Right cardiac atrium (tissue), 5 donors: ENCODE measurements around the gene CSTB. TPM values are rescaled to one million over a fixed set of nuclear protein-coding genes. Genes with fewer than 3 reads are reported as not detected.
A peak's percentile ranks its signal among the peaks of the same experiment; 100 is the strongest.

Experiments
- ATAC-seq, 2 donors: fragments of 200-7000 bp; cut with Tn5 transposase; one replicate each; pipeline versions ENCODE4 v1.8.0 to v1.9.1; 2020; ENCODE audit warnings: moderate library complexity in 2 of 2, mild to moderate bottlenecking in 1 of 2
- DNase-seq, 3 donors: peaks; one replicate each; pipeline ENCODE4 v3.0.0-alpha.2; 2020
- H3K27ac ChIP-seq: one replicate; pipeline ENCODE4 v1.5.1; 2013; ENCODE audit warnings: mild to moderate bottlenecking, low read length, control low read depth, moderate library complexity
- H3K27me3 ChIP-seq: one replicate; pipeline ENCODE4 v1.6.1; 2013; ENCODE audit not compliant: control insufficient read depth, insufficient read depth
- H3K4me1 ChIP-seq: one replicate; pipeline ENCODE4 v1.6.1; 2013; ENCODE audit warnings: low read length; ENCODE audit not compliant: control insufficient read depth, insufficient read depth
- H3K4me3 ChIP-seq: one replicate; pipeline ENCODE4 v1.5.1; 2013; ENCODE audit warnings: low read length, control low read depth
- H3K9me3 ChIP-seq: one replicate; pipeline ENCODE4 v1.6.1; 2013; ENCODE audit warnings: low read length; ENCODE audit not compliant: control insufficient read depth
- WGBS: extraction: QIAGEN DNeasy Blood & Tissue Kit; methylation state at CpG from one replicate; pipeline ENCODE4 v1.1.7; 2013; 5-methylcytosine and 5-hydroxymethylcytosine counted together
- intact Hi-C, 4 donors: fragments of 100-400 bp; cut with DNase I; formaldehyde crosslinking; loops; one replicate each; pipeline versions ENCODE4 v1.11.0 to v1.14.0; 2022 to 2023
- polyA plus RNA-seq: library from polyadenylated mRNA; stranded (reverse); fragments of 200-250 nt; gene quantifications from one replicate; pipeline ENCODE4 v1.2.3, GENCODE V29; 2013
- total RNA-seq, 4 donors: library from RNA; stranded (reverse); fragmentation: NEBNext Ultra II Directional; extraction: Animal tissue kit (Norgen Biotek cat#: 25700); gene quantifications; one replicate each; pipeline ENCODE4 v1.2.1, GENCODE V29; 2021
- donor health status: healthy with polysubstance abuse.
- donor health status: DM: no; HTN: yes; CAD: no.
- donor health status: DM: no; HTN: no; CAD: no.
- donor health status: DM: no; HTN: yes; CAD: no; lungs with severe emphysema.
- donor health status: DM: yes; HTN: yes; CAD: no.

CSTB gene
- total and polyA plus RNA-seq, 5 donors, result 28.6 to 57.5 (median 33.3) TPM

DNA sequence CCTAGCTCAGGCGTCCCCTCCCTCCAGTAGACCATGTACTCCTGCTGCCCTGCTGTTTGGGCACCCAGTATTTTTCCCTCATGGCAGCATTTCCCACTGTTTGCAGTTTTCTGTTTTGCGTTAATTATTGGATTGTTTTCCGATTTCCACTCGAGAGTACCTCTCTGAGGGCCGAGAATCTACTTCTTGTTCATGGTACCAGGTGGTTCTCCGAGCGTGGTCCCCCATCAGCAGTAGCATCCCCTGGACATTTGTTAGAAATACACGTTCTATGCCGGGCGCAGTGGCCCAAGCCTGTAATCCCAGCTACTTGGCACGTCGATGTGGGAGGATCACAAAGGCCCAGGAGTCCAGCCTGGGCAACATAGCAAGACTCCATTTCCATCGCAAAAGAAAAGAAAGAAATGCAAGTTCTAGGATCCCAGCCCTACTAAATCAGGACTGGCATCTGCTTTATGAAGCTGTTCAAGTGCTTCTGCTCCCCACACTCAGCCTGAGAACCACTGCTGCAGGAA is 14.0 kb upstream of the CSTB start:
- no peak for DNase-seq
- Histone ChIP-seq H3K27me3 (no peaks in the 10 kb centered on the region), H3K27ac (no peak overlapping the region), H3K4me1 (no peaks in the 10 kb centered on the region), H3K9me3 (no peaks in the 10 kb centered on the region), H3K4me3 (peak overlapping the region; percentile 70)
- ATAC-seq, result no peak
- 14% methylated on average over 13 of the region's 13 CpGs for WGBS
- intact Hi-C loops, result loop anchor here in 1 of 4 donors (10.0 kb wide), 1 partner anchor 155 kb away; no protein-coding TSS in a partner anchor

DNA sequence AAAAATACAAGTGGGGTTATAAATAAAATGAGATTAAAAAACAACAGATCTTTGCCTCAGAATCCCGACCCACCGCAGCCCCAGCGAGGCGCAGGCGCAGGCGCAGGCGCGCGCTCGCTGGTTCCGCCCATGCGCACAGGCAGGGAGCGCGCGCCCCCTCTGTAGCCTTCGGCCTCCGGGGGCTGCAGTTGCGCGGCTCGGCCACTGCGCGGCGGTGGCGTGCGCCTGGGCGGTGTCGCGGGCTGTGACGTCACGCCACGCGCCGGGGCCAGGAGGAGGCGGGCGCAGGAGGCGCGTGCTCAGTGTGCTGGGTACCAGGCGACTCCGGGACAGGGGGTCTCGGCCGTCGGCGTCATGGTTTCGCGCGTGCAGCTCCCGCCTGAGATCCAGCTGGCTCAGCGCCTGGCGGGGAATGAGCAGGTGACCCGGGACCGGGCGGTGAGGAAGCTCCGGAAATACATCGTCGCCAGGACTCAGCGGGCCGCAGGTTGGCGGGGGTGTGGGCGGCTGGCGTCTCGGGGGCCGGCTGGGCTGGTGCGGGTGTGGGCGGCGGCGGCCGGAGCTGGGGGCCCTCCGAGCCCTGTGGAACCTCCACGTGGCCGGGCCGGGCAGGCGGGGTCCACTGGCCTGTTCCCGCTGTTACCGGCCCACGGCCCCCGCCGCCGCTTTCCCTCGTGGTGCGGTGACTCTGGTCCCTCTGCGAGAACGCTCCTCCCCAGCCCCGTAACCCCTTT is 13.3 kb upstream of the CSTB start, which contains the start of gene RRP1:
RRP1 (plus strand) TSS at position 302 of the 734 bp plus-strand sequence; CDS start at position 355, 53 bp downstream.
- WGBS, result under 1% methylated on average over 83 of the region's 83 CpGs
- no peaks in the 10 kb centered on the region for H3K4me1 ChIP-seq
- H3K27me3 ChIP-seq, result no peaks in the 10 kb centered on the region
- intact Hi-C loops, result loop anchor here in 1 of 4 donors (10.0 kb wide), 1 partner anchor 155 kb away; no protein-coding TSS in a partner anchor
- peak within 1 kb of the TSS; percentile 83 for H3K4me3 ChIP-seq
- peak; percentile 96 for ATAC-seq
- H3K9me3 ChIP-seq, result no peaks in the 10 kb centered on the region
- peak within 1 kb of the TSS; percentile 89 for H3K27ac ChIP-seq
- DNase-seq, result peak; percentile 90 to 97 (median 97)

DNA sequence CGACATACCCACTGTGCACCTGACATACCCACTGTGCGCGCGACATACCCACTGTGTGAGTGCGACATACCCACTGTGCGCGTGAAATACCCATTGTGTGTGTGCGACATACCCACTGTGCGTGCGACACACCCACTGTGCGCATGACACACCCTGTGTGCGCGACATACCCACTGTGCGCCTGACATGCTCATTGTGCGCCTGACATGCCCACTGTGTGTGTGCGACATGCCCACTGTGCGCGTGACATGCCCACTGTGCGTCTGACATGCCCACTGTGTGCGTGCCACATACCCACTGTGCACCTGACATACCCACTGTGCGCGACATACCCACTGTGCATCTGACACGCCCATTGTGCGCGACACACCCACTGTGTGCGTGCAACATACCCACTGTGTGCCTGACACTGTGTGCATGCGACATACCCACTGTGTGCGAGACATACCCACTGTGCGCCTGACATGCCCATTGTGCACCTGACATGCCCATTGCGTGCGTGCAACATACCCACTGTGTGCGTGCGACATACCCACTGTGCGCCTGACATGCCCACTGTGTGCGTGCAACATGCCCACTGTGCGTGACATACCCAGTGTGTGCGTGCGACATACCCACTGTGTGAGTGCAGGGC is 10.8 kb upstream of the CSTB start:
- Histone ChIP-seq H3K27me3 (no peaks in the 10 kb centered on the region), H3K27ac (no peak overlapping the region), H3K4me3 (no peak overlapping the region), H3K9me3 (no peaks in the 10 kb centered on the region), H3K4me1 (no peaks in the 10 kb centered on the region)
- intact Hi-C loops, result no loop called here
- no peak for DNase-seq
- WGBS, result 97% methylated on average over 38 of the region's 38 CpGs
- ATAC-seq, result no peak

DNA sequence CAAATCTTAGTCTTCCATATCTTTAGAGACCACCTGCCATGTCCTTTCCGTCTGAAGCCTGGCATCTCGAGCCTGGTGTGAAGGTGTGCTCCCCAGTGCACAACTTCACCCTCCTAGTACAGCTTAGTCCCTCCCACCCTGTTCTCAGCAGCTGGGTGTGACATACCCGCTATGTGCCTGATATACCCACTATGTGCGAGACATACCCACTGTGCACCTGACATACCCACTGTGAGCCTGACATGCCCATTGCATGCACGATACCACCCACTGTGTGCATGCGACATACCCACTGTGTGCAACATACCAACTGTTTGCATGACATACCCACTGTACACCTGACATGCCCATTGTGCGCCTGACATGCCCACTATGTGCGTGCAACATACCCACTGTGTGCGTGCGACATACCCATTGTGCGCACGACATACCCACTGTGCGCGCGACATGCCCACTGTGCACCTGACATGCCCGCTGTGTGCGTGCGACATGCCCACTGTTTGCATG is 10.2 kb upstream of the CSTB start:
- H3K4me3 ChIP-seq, result no peak overlapping the region
- no peaks in the 10 kb centered on the region for H3K4me1 ChIP-seq
- DNase-seq (no peak), ATAC-seq (no peak)
- intact Hi-C loops, result no loop called here
- no peaks in the 10 kb centered on the region for H3K9me3 ChIP-seq
- no peaks in the 10 kb centered on the region for H3K27me3 ChIP-seq
- H3K27ac ChIP-seq, result no peak overlapping the region
- 92% methylated on average over 18 of the region's 18 CpGs for WGBS

DNA sequence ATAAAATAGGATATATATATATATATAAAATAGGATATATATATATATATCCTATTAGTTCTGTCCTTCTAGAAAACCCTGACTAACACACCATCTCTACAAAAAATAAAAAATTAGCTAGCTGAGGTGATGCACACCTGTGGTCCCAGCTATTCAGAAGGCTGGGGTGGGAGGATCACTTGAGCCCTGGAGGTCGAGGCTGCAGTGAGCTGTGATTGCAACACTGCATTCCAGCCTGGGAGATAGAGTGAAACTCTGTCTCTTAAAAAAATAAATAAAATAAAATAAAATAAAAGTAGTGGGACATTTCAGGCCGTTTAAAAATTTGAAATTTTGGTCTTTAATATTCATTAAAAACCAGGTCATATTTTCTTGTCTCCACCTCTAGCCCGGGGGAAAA is 9.0 kb upstream of the CSTB start:
- intact Hi-C loops, result no loop called here
- WGBS, result 54% methylated on average over 3 of the region's 3 CpGs
- Histone ChIP-seq H3K4me1 (no peaks in the 10 kb centered on the region), H3K27me3 (no peaks in the 10 kb centered on the region), H3K9me3 (no peaks in the 10 kb centered on the region), H3K27ac (no peak overlapping the region), H3K4me3 (no peak overlapping the region)
- DNase-seq (no peak), ATAC-seq (no peak)

DNA sequence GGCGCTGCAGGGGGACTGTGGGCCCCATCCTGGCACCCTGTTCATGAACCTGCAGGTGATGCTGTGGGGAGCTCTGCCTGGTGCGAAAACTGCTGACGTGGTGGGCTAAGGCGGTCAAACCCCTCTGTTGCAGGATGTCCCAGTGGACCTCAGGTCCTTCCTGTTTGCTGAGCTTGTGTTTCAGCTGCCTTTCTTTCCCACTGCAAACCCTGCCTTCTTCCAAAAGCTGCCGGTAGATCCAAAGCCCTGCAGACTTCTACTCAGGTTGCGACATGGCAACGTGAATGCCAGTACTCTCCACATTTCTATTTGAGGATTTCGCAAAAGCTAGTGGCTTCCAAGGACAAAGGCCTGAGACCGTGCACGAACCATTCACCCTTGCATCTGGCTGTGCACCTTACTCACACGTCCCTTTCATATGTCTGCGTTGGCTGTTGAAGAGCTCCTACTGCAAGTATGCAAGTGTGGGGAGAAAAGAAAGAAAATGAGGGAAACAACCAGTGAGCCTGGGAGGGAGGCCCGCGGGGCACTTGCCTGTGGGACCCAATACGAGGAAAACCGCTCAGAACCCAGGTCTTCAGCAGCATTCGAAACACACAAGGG is 7.1 kb upstream of the CSTB start:
- DNase-seq, result peak in 1 of 3 donors; percentile 19
- intact Hi-C loops, result no loop called here

DNA sequence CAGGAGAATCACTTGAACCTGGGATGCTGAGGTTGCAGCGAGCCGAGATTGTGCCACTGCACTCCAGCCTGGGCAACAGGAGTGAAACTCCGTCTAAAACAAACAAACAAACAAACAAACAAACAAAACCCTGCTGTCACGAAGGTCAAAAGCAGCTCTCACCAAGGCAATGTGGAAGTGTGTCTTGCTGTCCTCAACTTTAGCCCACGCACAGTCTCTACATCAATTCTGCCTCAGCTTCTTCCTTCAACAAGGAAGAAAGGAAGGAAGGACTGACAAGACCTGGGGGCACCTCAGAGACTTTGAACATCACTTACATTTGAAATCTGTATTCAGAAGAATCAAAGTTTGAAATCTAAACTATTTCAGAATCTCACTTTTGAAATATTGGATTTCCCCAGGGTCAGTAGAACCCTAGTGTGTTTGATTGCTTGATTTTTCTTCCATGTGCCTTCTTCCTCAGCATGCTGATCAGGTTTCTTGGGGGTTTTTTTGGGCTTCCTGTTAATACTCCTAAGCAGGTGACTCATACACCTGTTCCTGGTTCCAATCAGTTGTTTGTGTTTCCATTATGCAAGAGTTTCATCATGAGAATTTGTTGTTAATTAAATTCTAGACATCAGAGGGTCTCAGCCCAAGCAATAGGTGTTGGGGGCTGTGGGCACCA is 6.5 kb upstream of the CSTB start:
- Histone ChIP-seq H3K27ac (no peak overlapping the region), H3K4me1 (no peaks in the 10 kb centered on the region), H3K9me3 (no peaks in the 10 kb centered on the region), H3K4me3 (no peak overlapping the region), H3K27me3 (no peaks in the 10 kb centered on the region)
- no peak for DNase-seq
- intact Hi-C loops, result no loop called here
- 78% methylated on average over 5 of the region's 5 CpGs for WGBS
- ATAC-seq, result no peak

More for the DNA sequence above, 7.1 kb upstream of the CSTB start:
- Histone ChIP-seq H3K27me3 (no peaks in the 10 kb centered on the region), H3K4me1 (no peaks in the 10 kb centered on the region), H3K9me3 (no peaks in the 10 kb centered on the region), H3K27ac (no peak overlapping the region), H3K4me3 (no peak overlapping the region)
- WGBS, result 78% methylated on average over 17 of the region's 17 CpGs
- no peak for ATAC-seq

DNA sequence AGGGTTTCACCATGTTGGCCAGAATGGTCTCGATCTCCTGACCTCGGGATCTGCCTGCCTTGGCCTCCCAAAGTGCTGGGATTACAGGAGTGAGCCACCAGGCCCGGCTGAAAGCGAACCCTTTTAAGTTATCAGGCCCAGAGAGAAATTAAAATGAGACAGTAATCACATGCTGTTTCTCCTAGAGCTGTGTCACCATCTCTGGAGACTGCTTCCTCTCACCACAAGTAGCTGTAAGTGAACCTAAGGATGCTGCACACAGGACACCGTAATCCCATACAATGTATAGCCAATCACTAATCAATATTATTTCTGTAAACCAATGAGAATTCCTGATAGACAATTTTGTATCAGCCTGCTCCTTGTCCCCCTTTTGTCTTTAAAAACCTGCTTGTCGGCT is 5.7 kb upstream of the CSTB start:
- WGBS, result 88% methylated on average over 6 of the region's 6 CpGs
- DNase-seq, result no peak
- Histone ChIP-seq H3K9me3 (no peaks in the 10 kb centered on the region), H3K27ac (no peak overlapping the region), H3K4me3 (no peak overlapping the region), H3K4me1 (no peaks in the 10 kb centered on the region), H3K27me3 (no peaks in the 10 kb centered on the region)
- ATAC-seq, result no peak
- intact Hi-C loops, result no loop called here

DNA sequence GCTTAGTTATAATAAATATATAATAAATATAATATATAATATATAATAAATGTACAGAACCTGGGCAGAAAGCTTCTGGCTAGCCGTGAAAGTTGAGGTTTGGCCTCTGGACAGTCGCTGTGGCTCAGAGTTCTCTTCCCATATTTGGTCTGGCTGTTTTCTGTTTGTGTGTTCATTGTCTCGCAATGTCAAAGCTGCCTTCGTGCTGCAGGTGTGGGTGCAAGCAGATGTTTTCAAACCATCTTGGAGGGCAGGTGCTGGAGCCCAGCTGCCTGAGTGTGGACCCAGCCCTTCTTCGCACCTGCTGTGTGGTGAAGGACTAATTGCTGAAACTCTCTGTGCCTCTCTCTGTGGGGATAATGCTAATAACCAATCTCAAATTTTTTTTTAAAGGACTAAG is 3.6 kb upstream of the CSTB start:
- DNase-seq (peak in 1 of 3 donors; percentile 14), ATAC-seq (no peak)
- Histone ChIP-seq H3K27me3 (no peaks in the 10 kb centered on the region), H3K9me3 (no peaks in the 10 kb centered on the region), H3K27ac (no peak overlapping the region), H3K4me3 (no peak overlapping the region), H3K4me1 (peaks cover 2% of the 10 kb centered on the region)
- WGBS, result 85% methylated on average over 5 of the region's 5 CpGs
- intact Hi-C loops, result loop anchor here in 1 of 4 donors (5.0 kb wide), 1 partner anchor 52 kb away; no protein-coding TSS in a partner anchor

DNA sequence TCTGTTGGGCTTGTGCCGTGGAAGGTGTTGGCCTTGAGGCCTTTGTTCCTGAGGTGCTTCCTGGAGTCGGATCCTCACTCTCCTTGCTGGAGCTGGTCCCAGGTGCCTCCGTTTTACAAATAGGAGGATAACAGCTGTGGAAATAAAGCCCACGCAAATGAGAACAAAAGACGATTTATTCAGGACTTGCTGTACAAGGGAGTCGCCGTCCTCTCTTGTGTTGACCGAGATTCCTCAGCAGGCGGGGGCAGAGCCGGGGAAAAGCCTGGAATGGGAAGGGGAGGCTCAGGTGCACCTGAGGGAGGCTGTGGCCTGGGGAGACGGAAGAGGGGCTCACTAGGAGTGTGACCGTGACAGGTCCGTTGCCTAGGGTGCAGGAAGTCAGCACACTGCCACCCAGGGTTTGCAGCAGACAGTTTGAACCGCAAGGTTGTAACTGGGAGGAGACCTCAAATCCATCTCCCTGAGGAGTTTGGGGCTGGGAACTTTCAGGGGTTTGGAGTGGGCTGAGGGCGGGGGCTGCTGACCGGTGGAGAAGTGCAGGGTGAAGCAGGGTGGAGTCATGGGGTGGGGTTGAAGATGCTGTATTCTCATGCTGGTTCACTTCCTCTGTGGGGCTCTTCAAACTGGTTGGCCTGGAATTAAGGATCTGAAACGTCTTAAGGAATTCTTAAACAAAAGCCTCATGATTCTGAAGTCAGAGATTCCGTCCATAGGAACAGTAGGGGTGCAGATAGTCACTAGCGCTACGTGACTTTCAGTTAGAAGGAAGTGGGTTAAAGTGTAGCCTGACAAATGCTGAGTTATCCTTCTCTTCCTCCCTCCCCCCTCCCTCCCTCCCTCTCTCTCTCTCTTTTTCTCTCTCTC is 2.6 kb upstream of the CSTB start:
- ATAC-seq (no peak), DNase-seq (peak in 1 of 3 donors; percentile 39)
- no peaks in the 10 kb centered on the region for H3K27me3 ChIP-seq
- peaks cover 2% of the 10 kb centered on the region for H3K4me1 ChIP-seq
- no peak overlapping the region for H3K4me3 ChIP-seq
- no peaks in the 10 kb centered on the region for H3K9me3 ChIP-seq
- 49% methylated on average over 20 of the region's 20 CpGs for WGBS
- H3K27ac ChIP-seq, result no peak overlapping the region
- intact Hi-C loops, result loop anchor here in 1 of 4 donors (5.0 kb wide), 1 partner anchor 51 kb away; no protein-coding TSS in a partner anchor
